Left colon (tissue), 2 donors: ENCODE results near the gene SOX8. TPM values are rescaled to one million over a fixed set of nuclear protein-coding genes. Genes with fewer than 3 reads are reported as not detected.

Experiments used
- ATAC-seq: fragments of 200-7000 bp; cut with Tn5 transposase; one replicate; pipeline ENCODE4 v1.9.1; 2020; ENCODE audit warnings: mild to moderate bottlenecking, moderate library complexity
- DNase-seq, 2 donors: peaks; one replicate each; pipeline ENCODE4 v3.0.0-alpha.2; 2020
- intact Hi-C, 2 donors: fragments of 100-400 bp; cut with DNase I in 1 of 2; cut with micrococcal nuclease in 1 of 2; formaldehyde crosslinking; loops; one replicate each; pipeline versions ENCODE4 v1.11.2 to v1.14.0; 2022; cut with DNase I, micrococcal nuclease
- total RNA-seq, 2 donors: library from RNA; stranded (reverse); fragmentation: NEBNext Ultra II Directional; extraction: Animal tissue kit (Norgen Biotek cat#: 25700); gene quantifications; one replicate each; pipeline ENCODE4 v1.2.1, GENCODE V29; 2021
- donor health status: DM: no; HTN: no; CAD: no.
- donor health status: DM: yes; HTN: yes; CAD: no.

The SOX8 gene
- total RNA-seq, 2 donors from 2014 or later, result 0.31 to 0.70 TPM

DNA sequence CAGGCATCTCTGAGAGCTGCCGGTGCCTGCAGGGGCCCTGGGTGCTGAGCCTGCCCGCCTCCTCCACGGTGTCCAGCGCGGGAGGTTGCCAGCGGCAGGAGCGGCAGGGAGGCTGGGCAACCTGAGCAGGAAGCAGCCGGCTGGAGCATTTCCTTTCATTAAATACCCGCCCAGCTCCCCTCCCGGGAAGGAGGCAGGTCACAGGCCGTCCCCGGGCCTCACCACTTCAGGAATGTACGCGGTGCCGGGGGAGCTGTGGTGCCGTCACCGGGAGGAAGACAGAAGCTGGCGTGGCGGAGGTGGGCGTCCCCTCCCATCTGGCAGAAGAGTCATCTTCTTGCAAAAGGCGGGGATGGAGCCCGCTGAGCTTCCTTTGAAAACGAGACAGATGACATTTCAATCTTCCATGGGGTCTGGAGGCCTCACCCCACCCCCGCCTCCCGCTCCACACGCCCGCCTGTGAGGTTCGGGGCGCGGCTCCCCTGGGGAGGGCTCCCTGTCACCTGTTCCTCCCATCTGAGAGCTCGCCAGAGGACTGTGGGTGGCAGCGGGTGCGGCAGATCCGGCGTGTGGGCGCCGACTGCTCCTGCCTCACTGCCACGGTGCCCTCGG, 16.0 kb downstream of the SOX8 start:
- intact Hi-C loops, result no loop called here
- peak; percentile 88 for ATAC-seq
- peak; percentile 41 to 46 for DNase-seq

DNA sequence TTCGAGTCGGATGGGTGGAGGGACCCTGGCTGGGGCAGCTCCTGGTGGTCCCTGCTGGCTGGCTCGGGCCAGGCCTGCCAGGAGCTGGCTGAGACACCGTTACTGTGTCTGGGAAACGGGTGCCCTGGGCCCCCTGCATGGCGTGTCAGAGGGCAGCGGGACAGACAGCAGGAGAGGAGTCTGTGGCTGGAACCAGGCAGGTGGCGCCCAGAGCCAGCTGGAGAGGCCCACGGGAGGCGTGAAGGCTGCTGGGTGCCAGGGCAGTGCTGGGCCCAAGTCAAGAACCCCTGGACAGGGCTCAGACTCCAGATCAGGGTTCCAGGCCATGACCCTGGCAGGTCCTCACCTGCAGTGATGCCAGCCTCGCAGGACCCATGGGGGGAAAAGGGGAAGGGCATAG, 16.6 kb downstream of the SOX8 start:
- ATAC-seq (no peak), DNase-seq (no peak)
- intact Hi-C loops, result no loop called here

GRCh38 chr16:998615-999014, 17.0 kb downstream of the SOX8 start:
- DNase-seq (no peak), ATAC-seq (no peak)
- intact Hi-C loops, result no loop called here

- ATAC-seq, result no peak
- DNase-seq, result no peak
- intact Hi-C loops, result no loop called here
These were observed 18.1 kb downstream of the SOX8 start for GRCh38 chr16:999677-1000076.

GRCh38 chr16:1000608-1001007, 19.0 kb downstream of the SOX8 start:
- ATAC-seq (no peak), DNase-seq (no peak)
- intact Hi-C loops, result no loop called here

DNA sequence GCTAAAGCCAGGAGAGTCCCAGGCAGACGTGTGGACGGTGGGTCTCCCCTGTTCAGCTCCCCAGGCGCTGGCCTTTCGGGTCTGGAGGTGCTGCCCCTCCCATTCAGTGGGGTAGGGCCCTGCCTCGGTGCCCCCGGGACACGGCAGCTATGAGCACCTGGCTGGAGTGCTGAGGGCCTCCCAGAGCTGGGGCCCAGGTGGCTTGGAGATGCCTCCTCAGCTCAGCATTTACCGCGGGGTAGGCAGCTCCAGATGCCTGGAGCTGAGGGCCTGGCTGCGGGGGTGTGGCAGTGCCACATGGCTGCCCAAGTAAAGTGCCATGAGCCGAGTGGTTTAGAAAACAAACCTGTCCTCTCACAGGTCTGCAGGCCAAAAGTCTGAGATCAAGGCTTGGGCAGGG, 19.5 kb downstream of the SOX8 start:
- ATAC-seq (no peak), DNase-seq (no peak)
- intact Hi-C loops, result no loop called here

GRCh38 chr16:1002399-1003166, 21.0 kb downstream of the SOX8 start:
- intact Hi-C loops, result no loop called here
- DNase-seq (no peak), ATAC-seq (peak; percentile 50)

- no peak for ATAC-seq
- intact Hi-C loops, result no loop called here
- no peak for DNase-seq
These were observed 22.1 kb downstream of the SOX8 start for GRCh38 chr16:1003391-1004347.

- DNase-seq, result no peak
- no peak for ATAC-seq
- intact Hi-C loops, result no loop called here
These were observed 23.7 kb downstream of the SOX8 start for GRCh38 chr16:1005286-1005685.

GRCh38 chr16:1006781-1007180, 25.2 kb downstream of the SOX8 start:
- intact Hi-C loops, result no loop called here
- no peak for DNase-seq
- no peak for ATAC-seq

DNA sequence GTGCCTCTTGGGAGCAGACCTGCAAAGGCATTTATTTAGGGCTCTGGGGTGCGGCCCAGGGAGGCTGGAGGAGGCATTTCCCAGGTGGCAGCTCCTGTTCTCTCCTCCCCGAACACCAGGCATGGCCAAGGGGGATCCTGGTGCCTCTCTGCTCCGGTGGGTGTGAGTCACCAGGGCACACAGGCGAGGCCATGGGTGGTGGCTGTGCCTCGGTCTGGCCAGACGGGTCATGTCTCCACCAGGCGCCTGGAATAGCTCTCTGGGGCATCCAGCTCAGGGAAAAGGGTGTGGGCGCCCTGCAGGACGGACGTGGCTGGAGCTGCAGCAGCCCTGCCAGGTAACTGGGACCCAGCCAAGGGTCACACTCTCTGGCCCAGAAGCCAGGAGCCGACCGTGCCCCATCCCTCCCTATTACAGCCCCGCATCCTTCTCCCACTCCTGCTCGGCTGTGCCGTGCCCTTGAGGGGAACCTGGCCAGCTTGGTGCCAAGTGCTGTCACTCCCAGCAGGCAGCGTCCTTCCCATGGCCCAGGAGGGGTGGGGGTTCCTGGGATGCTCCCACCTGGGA, 25.8 kb downstream of the SOX8 start:
- DNase-seq, result no peak
- ATAC-seq, result no peak
- intact Hi-C loops, result no loop called here

GRCh38 chr16:1008085-1008484, 26.5 kb downstream of the SOX8 start:
- no peak for ATAC-seq

GRCh38 chr16:1009358-1010150, 28.0 kb downstream of the SOX8 start:
- intact Hi-C loops, result no loop called here
- ATAC-seq, result no peak

More at GRCh38 chr16:1008085-1008484, 26.5 kb downstream of the SOX8 start:
- intact Hi-C loops, result no loop called here
- DNase-seq, result no peak

GRCh38 chr16:1010251-1010650, 28.7 kb downstream of the SOX8 start:
- intact Hi-C loops, result no loop called here
- no peak for ATAC-seq
- no peak for DNase-seq

More at GRCh38 chr16:1009358-1010150, 28.0 kb downstream of the SOX8 start:
- no peak for DNase-seq

DNA sequence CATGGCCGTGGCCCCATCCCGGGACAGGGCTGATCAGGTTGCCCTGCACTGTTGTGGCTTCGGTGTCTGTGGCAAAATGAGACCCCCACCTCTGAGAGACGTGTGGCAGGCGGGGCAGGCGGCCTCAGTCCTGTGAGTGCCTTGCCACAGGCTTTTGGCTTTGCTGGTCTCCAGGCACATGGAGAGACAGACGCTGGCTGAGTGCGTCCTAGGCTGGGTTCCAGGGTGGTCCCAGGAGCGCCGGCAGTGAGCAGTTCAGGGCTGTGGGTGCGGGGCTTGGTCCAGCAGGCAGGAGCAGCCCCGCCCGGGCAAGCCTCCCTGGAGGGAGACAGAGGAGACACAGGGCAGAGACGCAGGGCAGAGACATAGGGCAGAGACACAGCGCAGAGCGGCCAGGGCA, 29.2 kb downstream of the SOX8 start:
- DNase-seq, result no peak
- intact Hi-C loops, result no loop called here
- no peak for ATAC-seq

- intact Hi-C loops, result no loop called here
- DNase-seq, result no peak
- ATAC-seq, result no peak
These were observed 29.9 kb downstream of the SOX8 start for GRCh38 chr16:1011316-1012082.

DNA sequence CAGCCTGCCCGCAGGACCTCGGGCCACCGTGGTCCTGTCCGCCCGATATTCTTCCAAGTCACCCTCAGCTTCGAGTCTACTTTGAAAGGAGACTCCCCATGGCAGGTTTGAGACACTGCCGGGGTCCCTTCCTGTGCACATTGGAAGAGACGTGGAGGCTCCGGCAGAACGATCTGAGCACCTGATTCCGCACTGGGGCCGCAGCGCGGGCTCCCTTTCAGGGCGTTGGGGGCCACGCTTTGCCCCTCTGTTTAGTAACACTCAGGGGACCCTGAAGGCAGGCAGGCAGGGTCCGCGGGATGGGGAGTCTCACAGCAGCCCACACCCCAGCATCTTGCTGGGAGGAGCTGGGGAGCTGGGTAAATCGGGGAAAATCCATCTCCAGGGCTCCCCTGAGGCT, 30.6 kb downstream of the SOX8 start:
- DNase-seq (no peak), ATAC-seq (no peak)
- intact Hi-C loops, result no loop called here
